ENCODE data around the gene SLC6A6.

Gene SLC6A6

GRCh38 chr3:14535616-14536015 is 133.2 kb downstream of the SLC6A6 start:
- Histone ChIP-seq H3K4me2 (ENCODE audit: low read depth, low read length) (no peak overlapping the region), H2AFZ (ENCODE audit: low read length) (no peak overlapping the region), H3K79me2 (ENCODE audit: low read length) (no peaks in the 10 kb centered on the region), H3K9ac (ENCODE audit: low read length) (no peak overlapping the region), H4K20me1 (ENCODE audit: insufficient read depth, low read length) (no peaks in the 10 kb centered on the region), H3K27ac (ENCODE audit: low read length) (no peak overlapping the region), H3K4me3 (ENCODE audit: low read length) (no peak overlapping the region), H3K4me1 (ENCODE audit: low read length) (no peaks in the 10 kb centered on the region), H3K9me3 (replicated peaks; ENCODE audit: insufficient read depth, low read length) (no peaks in the 10 kb centered on the region), H3K9me2 (replicated peaks; ENCODE audit: insufficient read depth, low read length) (no peaks in the 10 kb centered on the region), H3K36me3 (replicated peaks; ENCODE audit: insufficient read depth, low read length) (no peaks in the 10 kb centered on the region), H3K27me3 (replicated peaks; ENCODE audit: insufficient read depth, low read length) (peaks cover 21% of the 10 kb centered on the region; the same call in 1 of the 2 replicates), H3F3A (ENCODE audit: insufficient read depth, low read length) (no peaks in the 10 kb centered on the region)
- no peak for DNase-seq
- TF ChIP-seq EZH2 (optimal IDR thresholded peaks at IDR 0.05; ENCODE audit: low read depth, low read length) (no peak), CTCF (IDR thresholded peaks at IDR 0.05; ENCODE audit: low read length) (no peak), EZH2phosphoT487 (IDR thresholded peaks at IDR 0.05; ENCODE audit: low read length) (no peak)

DNA sequence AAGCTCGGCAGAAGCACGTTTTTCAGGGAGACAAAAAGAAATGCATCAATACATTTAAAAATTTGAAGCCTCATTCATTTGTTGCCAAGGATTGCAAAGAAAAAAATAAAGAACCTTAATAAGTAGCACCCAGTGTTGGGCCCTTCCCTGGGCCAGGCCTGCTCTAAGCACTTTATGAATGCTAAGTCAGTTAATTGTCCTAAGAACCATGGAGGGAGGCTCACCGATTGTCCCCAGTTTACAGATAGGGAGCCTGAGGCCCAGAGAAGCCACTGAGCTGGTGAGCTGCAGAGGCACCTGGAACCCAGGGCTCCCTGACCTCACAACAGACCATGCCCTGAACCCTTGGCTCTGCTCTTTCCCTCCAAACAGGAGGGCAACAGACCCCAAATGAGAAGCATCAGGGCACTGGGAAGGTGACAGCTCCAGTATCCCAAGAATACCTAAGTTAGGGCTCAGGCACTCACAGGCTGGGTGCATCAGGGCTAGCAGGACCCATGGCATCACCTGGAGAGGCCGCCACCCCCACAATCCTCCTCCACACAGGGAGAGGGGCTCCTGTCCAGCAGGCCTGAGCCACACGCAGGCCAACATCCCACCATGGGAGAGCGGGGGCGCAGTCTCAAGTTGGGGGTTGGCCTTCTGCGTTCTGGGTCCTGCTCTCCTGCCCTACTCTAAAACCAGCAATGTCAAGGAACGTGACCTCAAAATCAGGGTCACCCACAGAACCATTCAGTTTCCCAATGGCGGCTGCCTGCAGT is 133.8 kb downstream of the SLC6A6 start:
- Histone ChIP-seq H3K4me3 (ENCODE audit: low read length) (no peak overlapping the region), H3K9me2 (replicated peaks; ENCODE audit: insufficient read depth, low read length) (no peaks in the 10 kb centered on the region), H3F3A (ENCODE audit: insufficient read depth, low read length) (no peaks in the 10 kb centered on the region), H3K9ac (ENCODE audit: low read length) (no peak overlapping the region), H3K79me2 (ENCODE audit: low read length) (no peaks in the 10 kb centered on the region), H3K4me1 (ENCODE audit: low read length) (no peaks in the 10 kb centered on the region), H4K20me1 (ENCODE audit: insufficient read depth, low read length) (no peaks in the 10 kb centered on the region), H2AFZ (ENCODE audit: low read length) (no peak overlapping the region), H3K36me3 (replicated peaks; ENCODE audit: insufficient read depth, low read length) (no peaks in the 10 kb centered on the region), H3K9me3 (replicated peaks; ENCODE audit: insufficient read depth, low read length) (no peaks in the 10 kb centered on the region), H3K4me2 (ENCODE audit: low read depth, low read length) (no peak overlapping the region), H3K27me3 (replicated peaks; ENCODE audit: insufficient read depth, low read length) (peaks cover 27% of the 10 kb centered on the region), H3K27ac (ENCODE audit: low read length) (no peak overlapping the region)
- DNase-seq, result no peak
- no peak for TF ChIP-seq EZH2phosphoT487 (IDR thresholded peaks at IDR 0.05; ENCODE audit: low read length)
- no peak for TF ChIP-seq CTCF (IDR thresholded peaks at IDR 0.05; ENCODE audit: low read length)
- no peak for TF ChIP-seq EZH2 (optimal IDR thresholded peaks at IDR 0.05; ENCODE audit: low read depth, low read length)

DNA sequence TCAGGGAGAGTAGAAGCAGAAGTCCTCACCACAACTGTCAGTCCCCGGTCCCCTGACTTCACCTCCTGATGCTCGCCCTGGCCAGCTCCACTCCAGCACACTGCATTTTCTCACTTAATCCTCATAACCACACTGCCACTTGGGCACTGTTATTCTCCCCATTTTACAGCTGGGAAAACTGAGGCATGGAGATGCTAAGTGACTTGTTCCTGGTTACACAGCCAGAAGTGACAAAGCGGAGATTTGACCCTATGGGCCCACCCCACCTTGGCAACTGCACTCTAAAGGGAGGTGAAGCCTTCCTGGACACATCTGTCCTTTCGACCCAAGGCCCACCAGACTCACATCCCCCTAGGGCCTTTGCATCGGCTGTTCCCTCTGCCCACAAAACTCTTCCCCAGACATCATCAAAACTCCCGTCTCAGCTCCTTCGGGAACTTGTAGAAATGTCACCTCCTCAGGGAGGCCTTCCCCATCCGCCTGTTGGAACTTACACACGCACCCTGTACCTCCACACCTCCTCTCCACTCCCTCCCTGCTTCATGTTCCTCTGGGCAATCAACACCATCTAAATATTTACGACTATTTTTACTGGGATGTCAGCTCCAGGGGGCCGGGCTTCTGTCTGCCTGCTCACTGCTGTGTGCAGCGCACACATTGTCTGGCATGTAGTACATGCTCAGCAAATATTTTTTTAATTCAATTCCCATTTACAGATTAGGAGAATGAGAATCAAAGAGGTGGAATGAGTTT is 134.6 kb downstream of the SLC6A6 start:
- Histone ChIP-seq H3K4me1 (ENCODE audit: low read length) (no peaks in the 10 kb centered on the region), H3K9me3 (replicated peaks; ENCODE audit: insufficient read depth, low read length) (no peaks in the 10 kb centered on the region), H3K79me2 (ENCODE audit: low read length) (no peaks in the 10 kb centered on the region), H2AFZ (ENCODE audit: low read length) (no peak overlapping the region), H3K9me2 (replicated peaks; ENCODE audit: insufficient read depth, low read length) (no peaks in the 10 kb centered on the region), H3K4me3 (ENCODE audit: low read length) (no peak overlapping the region), H3K4me2 (ENCODE audit: low read depth, low read length) (no peak overlapping the region), H3K36me3 (replicated peaks; ENCODE audit: insufficient read depth, low read length) (no peaks in the 10 kb centered on the region), H3F3A (ENCODE audit: insufficient read depth, low read length) (no peaks in the 10 kb centered on the region), H3K9ac (ENCODE audit: low read length) (no peak overlapping the region), H3K27me3 (replicated peaks; ENCODE audit: insufficient read depth, low read length) (peaks cover 35% of the 10 kb centered on the region), H4K20me1 (ENCODE audit: insufficient read depth, low read length) (no peaks in the 10 kb centered on the region), H3K27ac (ENCODE audit: low read length) (no peak overlapping the region)
- DNase-seq, result no peak
- TF ChIP-seq EZH2phosphoT487 (IDR thresholded peaks at IDR 0.05; ENCODE audit: low read length) (no peak), EZH2 (optimal IDR thresholded peaks at IDR 0.05; ENCODE audit: low read depth, low read length) (no peak), CTCF (IDR thresholded peaks at IDR 0.05; ENCODE audit: low read length) (no peak)
